ENCODE data around the gene INTS14. TPM values are rescaled to one million over a fixed set of nuclear protein-coding genes. Genes with fewer than 3 reads are reported as not detected.

The INTS14 gene
- total and polyA plus RNA-seq, 9 of the 15 experiments (the other 6 are each of a cell fraction or from before 2014, with no cell fraction given), result 30.5 to 92.4 (median 46.5) TPM

DNA sequence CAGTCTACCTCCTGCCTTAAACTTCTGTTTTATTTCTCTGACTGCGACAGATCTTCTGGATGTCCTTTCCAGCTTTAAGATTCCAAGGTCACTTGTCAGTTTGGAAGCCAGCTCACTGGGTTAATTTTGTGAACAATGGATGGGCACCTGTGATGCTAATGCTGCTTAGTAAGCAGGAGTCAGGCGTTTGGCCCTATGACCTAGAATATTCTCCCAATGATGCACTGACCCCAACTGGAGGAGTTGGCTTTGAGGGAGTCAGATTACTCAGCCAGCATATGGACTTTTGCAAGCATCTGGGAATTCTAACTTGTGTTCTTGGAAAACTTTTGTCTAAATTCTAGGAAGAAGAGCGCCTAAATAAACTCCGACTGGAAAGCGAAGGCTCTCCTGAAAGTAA, 52.6 kb downstream of the INTS14 start:
- no peak overlapping the region for H2AFZ ChIP-seq (ENCODE audit: low read depth, low read length)
- H3K36me3 ChIP-seq (ENCODE audit: control insufficient read depth, insufficient read depth, low read length), result peaks cover 90% of the 10 kb centered on the region
- no TSS peak for BruUV-seq (replicated peaks)
- no peaks in the 10 kb centered on the region for H3K9me1 ChIP-seq (ENCODE audit: control insufficient read depth, insufficient read depth, low read length)
- POLR2A ChIA-PET, result interaction anchor here (0.8 kb wide), 1 partner anchor 9 kb away, joined by 3 read pairs; no protein-coding TSS in a partner anchor
- H3K4me2 ChIP-seq (ENCODE audit: insufficient read depth, low read length), result no peak overlapping the region
- H3K9me3 ChIP-seq (replicated peaks; ENCODE audit: control insufficient read depth, insufficient read depth, low read depth, low read length), result no peaks in the 10 kb centered on the region
- ATAC-seq, result no peak
- H3K4me3 ChIP-seq, result no peak overlapping the region
- DNase-seq (ENCODE audit: extremely low read depth in 1 of 4, low spot score in 3 of 4), result no peak
- H3K4me1 ChIP-seq (replicated peaks in 1 of 2; ENCODE audit: control insufficient read depth in 2 of 2, insufficient read depth in 2 of 2, low read length in 2 of 2), result no peaks in the 10 kb centered on the region
- H3K27ac ChIP-seq (ENCODE audit: extremely low read depth, low read depth, low read length), result no peak overlapping the region
- H4K20me1 ChIP-seq (replicated peaks; ENCODE audit: control insufficient read depth, insufficient read depth, low read length), result 0 out of 2 replicates have a peak, but pooled peaks cover 3% of the 10 kb centered on the region
- H3K27me3 ChIP-seq (ENCODE audit: control insufficient read depth in 2 of 2, insufficient read depth in 2 of 2, low read length in 2 of 2), result no peaks in the 10 kb centered on the region
- no peak overlapping the region for H3K9ac ChIP-seq (ENCODE audit: insufficient read depth in 1 of 2, low read depth in 2 of 2, low read length in 2 of 2)
- intact Hi-C loops (cut with micrococcal nuclease) (no loop called here), in situ Hi-C loops (cut with MboI) (no loop called here)
- H3K79me2 ChIP-seq (ENCODE audit: control insufficient read depth, insufficient read depth, low read length), result peaks cover 9% of the 10 kb centered on the region
- no peak for TF ChIP-seq TRIM24 (IDR thresholded peaks at IDR 0.05)
- no peak for TF ChIP-seq TAL1 (IDR thresholded peaks at IDR 0.05)
- TF ChIP-seq NFATC3 (IDR thresholded peaks at IDR 0.05), result no peak
- no peak for TF ChIP-seq HMG20A (CRISPR knock-in tag; conservative IDR thresholded peaks at IDR 0.05)
- no peak for TF ChIP-seq TGIF2 (CRISPR knock-in tag; IDR thresholded peaks at IDR 0.05)
- no peak for TF ChIP-seq KLF1 (tag; IDR thresholded peaks at IDR 0.05)
- TF ChIP-seq HNRNPL (IDR thresholded peaks at IDR 0.05; ENCODE audit: low read depth, low read length), result no peak
- TF ChIP-seq RBM17 (IDR thresholded peaks at IDR 0.05; ENCODE audit: borderline replicate concordance, low read depth, low read length), result no peak
- TF ChIP-seq IRF1 (CRISPR knock-in tag; IDR thresholded peaks at IDR 0.05; ENCODE audit: borderline replicate concordance), result no peak
- TF ChIP-seq TEAD4 (IDR thresholded peaks at IDR 0.05; ENCODE audit: low read length), result no peak
- TF ChIP-seq TEAD4 (CRISPR knock-in tag; IDR thresholded peaks at IDR 0.05; ENCODE audit: borderline replicate concordance), result no peak
- TF ChIP-seq, protein P1, sequence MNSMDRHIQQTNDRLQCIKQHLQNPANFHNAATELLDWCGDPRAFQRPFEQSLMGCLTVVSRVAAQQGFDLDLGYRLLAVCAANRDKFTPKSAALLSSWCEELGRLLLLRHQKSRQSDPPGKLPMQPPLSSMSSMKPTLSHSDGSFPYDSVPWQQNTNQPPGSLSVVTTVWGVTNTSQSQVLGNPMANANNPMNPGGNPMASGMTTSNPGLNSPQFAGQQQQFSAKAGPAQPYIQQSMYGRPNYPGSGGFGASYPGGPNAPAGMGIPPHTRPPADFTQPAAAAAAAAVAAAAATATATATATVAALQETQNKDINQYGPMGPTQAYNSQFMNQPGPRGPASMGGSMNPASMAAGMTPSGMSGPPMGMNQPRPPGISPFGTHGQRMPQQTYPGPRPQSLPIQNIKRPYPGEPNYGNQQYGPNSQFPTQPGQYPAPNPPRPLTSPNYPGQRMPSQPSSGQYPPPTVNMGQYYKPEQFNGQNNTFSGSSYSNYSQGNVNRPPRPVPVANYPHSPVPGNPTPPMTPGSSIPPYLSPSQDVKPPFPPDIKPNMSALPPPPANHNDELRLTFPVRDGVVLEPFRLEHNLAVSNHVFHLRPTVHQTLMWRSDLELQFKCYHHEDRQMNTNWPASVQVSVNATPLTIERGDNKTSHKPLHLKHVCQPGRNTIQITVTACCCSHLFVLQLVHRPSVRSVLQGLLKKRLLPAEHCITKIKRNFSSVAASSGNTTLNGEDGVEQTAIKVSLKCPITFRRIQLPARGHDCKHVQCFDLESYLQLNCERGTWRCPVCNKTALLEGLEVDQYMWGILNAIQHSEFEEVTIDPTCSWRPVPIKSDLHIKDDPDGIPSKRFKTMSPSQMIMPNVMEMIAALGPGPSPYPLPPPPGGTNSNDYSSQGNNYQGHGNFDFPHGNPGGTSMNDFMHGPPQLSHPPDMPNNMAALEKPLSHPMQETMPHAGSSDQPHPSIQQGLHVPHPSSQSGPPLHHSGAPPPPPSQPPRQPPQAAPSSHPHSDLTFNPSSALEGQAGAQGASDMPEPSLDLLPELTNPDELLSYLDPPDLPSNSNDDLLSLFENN (IDR thresholded peaks at IDR 0.05; ENCODE audit: low read depth in 2 of 2, low read length in 2 of 2), result no peak
- no peak for TF ChIP-seq TEAD1 (CRISPR knock-in tag; IDR thresholded peaks at IDR 0.05)
- TF ChIP-seq TFAM (CRISPR knock-in tag; conservative IDR thresholded peaks at IDR 0.05), result no peak
- TF ChIP-seq CREM (IDR thresholded peaks at IDR 0.05; ENCODE audit: low read depth), result no peak
- TF ChIP-seq PYGO2 (tag; IDR thresholded peaks at IDR 0.05), result no peak
- TF ChIP-seq ZNF224 (CRISPR knock-in tag; IDR thresholded peaks at IDR 0.05), result no peak
- CTCF ChIA-PET (ENCODE audit: low intra/inter-chr PET ratio), result no interaction called here
- WGBS (ENCODE audit: insufficient coverage, low coverage, missing lambda C conversion rate), result 90% methylated on average over 5 of the region's 5 CpGs
- no peak for FAIRE-seq
